ENCODE data around the gene IL1R2. TPM values are rescaled to one million over a fixed set of nuclear protein-coding genes. Genes with fewer than 3 reads are reported as not detected.

IL1R2 gene
- total and polyA plus RNA-seq, 2 of the 13 experiments (the other 11 are each of a cell fraction or from before 2014, with no cell fraction given), result 3.6 to 7.3 TPM

DNA sequence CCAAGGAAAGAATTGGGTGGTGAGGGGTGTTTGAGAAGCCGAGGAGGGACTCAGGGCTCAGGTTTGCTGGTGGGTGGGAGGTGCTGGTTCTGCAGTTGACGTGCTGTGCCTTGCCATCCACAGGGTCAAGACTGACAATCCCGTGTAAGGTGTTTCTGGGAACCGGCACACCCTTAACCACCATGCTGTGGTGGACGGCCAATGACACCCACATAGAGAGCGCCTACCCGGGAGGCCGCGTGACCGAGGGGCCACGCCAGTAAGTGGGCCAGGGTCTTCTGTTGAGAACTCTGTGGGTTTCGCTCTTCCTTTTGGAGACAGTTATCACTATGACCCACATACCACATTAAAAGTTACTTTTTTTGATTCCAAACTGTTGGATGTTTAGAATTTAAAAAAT, 32.6 kb downstream of the IL1R2 start (continued):
- TF ChIP-seq, protein P1, sequence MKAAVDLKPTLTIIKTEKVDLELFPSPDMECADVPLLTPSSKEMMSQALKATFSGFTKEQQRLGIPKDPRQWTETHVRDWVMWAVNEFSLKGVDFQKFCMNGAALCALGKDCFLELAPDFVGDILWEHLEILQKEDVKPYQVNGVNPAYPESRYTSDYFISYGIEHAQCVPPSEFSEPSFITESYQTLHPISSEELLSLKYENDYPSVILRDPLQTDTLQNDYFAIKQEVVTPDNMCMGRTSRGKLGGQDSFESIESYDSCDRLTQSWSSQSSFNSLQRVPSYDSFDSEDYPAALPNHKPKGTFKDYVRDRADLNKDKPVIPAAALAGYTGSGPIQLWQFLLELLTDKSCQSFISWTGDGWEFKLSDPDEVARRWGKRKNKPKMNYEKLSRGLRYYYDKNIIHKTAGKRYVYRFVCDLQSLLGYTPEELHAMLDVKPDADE (CRISPR knock-in tag; IDR thresholded peaks at IDR 0.05), result no peak
- no peak for TF ChIP-seq ZNF672 (CRISPR knock-in tag; IDR thresholded peaks at IDR 0.05)
- TF ChIP-seq ZFP91 (CRISPR knock-in tag; IDR thresholded peaks at IDR 0.05; ENCODE audit: borderline replicate concordance), result peak; percentile 43; the same call in 1 of the 2 replicates
- TF ChIP-seq NR1H2 (CRISPR knock-in tag; IDR thresholded peaks at IDR 0.05; ENCODE audit: borderline replicate concordance, low read depth), result no peak
- no peak for TF ChIP-seq ZNF510 (CRISPR knock-in tag; IDR thresholded peaks at IDR 0.05; ENCODE audit: low read depth)
- no peak for TF ChIP-seq REST (IDR thresholded peaks at IDR 0.05; ENCODE audit: borderline replicate concordance in 1 of 2, low read depth in 1 of 2, low read length in 2 of 2)
- no peak for TF ChIP-seq HIC2 (CRISPR knock-in tag; IDR thresholded peaks at IDR 0.05; ENCODE audit: low read depth)
- TF ChIP-seq HOXA7 (CRISPR knock-in tag; IDR thresholded peaks at IDR 0.05), result no peak
- no peak for TF ChIP-seq ZNF451 (CRISPR knock-in tag; IDR thresholded peaks at IDR 0.05)
- TF ChIP-seq ZNF3 (CRISPR knock-in tag; IDR thresholded peaks at IDR 0.05), result no peak
- no peak for TF ChIP-seq GPN1 (CRISPR knock-in tag; IDR thresholded peaks at IDR 0.05; ENCODE audit: borderline replicate concordance)
- TF ChIP-seq HNRNPUL1 (IDR thresholded peaks at IDR 0.05; ENCODE audit: low read depth, low read length), result no peak
- TF ChIP-seq GFI1 (CRISPR knock-in tag; IDR thresholded peaks at IDR 0.05; ENCODE audit: borderline replicate concordance), result no peak
- TF ChIP-seq SRSF9 (IDR thresholded peaks at IDR 0.05; ENCODE audit: borderline replicate concordance, insufficient read depth, low read depth, low read length, poor library complexity, severe bottlenecking), result no peak
- no peak for TF ChIP-seq RFX3 (CRISPR knock-in tag; IDR thresholded peaks at IDR 0.05)
- no peak for TF ChIP-seq MBD4 (IDR thresholded peaks at IDR 0.05; ENCODE audit: borderline replicate concordance, low read length)
- TF ChIP-seq ZNF724P (CRISPR knock-in tag; IDR thresholded peaks at IDR 0.05; ENCODE audit: borderline replicate concordance), result no peak
- no peak for TF ChIP-seq FOXA3 (CRISPR knock-in tag; IDR thresholded peaks at IDR 0.05)
- TF ChIP-seq ZNF431 (CRISPR knock-in tag; IDR thresholded peaks at IDR 0.05; ENCODE audit: borderline replicate concordance, low read depth), result no peak
- no peak for TF ChIP-seq ZNF670 (CRISPR knock-in tag; IDR thresholded peaks at IDR 0.05; ENCODE audit: borderline replicate concordance)
